ENCODE results near the gene AMPD3. TPM values are rescaled to one million over a fixed set of nuclear protein-coding genes. Genes with fewer than 3 reads are reported as not detected.

Gene AMPD3
- total RNA-seq, 2 experiments from 2014 or later = 13.2 to 14.1 TPM

DNA sequence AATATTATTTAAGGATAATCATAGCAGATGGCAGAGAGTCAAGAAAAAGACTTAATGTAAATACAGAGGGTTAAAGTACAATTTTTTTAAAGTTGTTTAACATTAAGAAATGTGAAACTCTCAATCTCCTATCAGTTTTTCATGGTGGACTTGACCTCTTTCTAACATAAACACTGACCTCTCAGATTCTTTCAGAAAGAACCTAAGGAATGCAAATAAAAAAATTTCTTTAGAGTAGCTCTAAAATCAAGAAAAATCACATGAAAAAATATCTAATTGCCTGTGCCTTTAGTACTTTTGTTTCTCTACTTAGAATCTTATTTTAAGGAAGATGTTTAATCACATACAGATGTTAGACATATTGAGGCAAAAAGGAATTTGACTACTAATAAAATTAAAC is 73.1 kb downstream of the AMPD3 start:
- Histone ChIP-seq H3K27me3 (ENCODE audit: control insufficient read depth in 1 of 2, insufficient read depth in 2 of 2, low read length in 2 of 2) (no peaks in the 10 kb centered on the region), H3K36me3 (ENCODE audit: insufficient read depth, low read length) (peaks cover 65% of the 10 kb centered on the region), H3K4me1 (ENCODE audit: insufficient read depth, low read length) (no peaks in the 10 kb centered on the region), H3K27ac (ENCODE audit: low read depth in 1 of 2, low read length in 2 of 2) (no peak overlapping the region), H3K9me3 (ENCODE audit: control insufficient read depth in 1 of 2, insufficient read depth in 1 of 2, low read length in 2 of 2) (no peaks in the 10 kb centered on the region), H3K4me3 (ENCODE audit: low read length) (no peak overlapping the region)
- DNase-seq (no peak), ATAC-seq (ENCODE audit: poor library complexity) (no peak)
- intact Hi-C loops (cut with DNase I, micrococcal nuclease) = no loop called here
- Mint-ChIP-seq H3K9me3 (no peaks in the 10 kb centered on the region), H3K4me3 (no peak overlapping the region), H3K27ac (no peak overlapping the region), H3K4me1 (ENCODE audit: low read depth) (peaks cover 12% of the 10 kb centered on the region), H3K27me3 (no peaks in the 10 kb centered on the region), H3K36me3 (ENCODE audit: low read depth) (peaks cover 79% of the 10 kb centered on the region)
- POLR2A ChIA-PET = no interaction called here
- CTCF ChIA-PET = interaction anchor here (2.3 kb wide), 1 partner anchor 13 kb away, joined by 21 read pairs; the partner anchor contains the start of gene RNF141
- TF ChIP-seq, protein P1, sequence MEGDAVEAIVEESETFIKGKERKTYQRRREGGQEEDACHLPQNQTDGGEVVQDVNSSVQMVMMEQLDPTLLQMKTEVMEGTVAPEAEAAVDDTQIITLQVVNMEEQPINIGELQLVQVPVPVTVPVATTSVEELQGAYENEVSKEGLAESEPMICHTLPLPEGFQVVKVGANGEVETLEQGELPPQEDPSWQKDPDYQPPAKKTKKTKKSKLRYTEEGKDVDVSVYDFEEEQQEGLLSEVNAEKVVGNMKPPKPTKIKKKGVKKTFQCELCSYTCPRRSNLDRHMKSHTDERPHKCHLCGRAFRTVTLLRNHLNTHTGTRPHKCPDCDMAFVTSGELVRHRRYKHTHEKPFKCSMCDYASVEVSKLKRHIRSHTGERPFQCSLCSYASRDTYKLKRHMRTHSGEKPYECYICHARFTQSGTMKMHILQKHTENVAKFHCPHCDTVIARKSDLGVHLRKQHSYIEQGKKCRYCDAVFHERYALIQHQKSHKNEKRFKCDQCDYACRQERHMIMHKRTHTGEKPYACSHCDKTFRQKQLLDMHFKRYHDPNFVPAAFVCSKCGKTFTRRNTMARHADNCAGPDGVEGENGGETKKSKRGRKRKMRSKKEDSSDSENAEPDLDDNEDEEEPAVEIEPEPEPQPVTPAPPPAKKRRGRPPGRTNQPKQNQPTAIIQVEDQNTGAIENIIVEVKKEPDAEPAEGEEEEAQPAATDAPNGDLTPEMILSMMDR (IDR thresholded peaks at IDR 0.05) = no peak

DNA sequence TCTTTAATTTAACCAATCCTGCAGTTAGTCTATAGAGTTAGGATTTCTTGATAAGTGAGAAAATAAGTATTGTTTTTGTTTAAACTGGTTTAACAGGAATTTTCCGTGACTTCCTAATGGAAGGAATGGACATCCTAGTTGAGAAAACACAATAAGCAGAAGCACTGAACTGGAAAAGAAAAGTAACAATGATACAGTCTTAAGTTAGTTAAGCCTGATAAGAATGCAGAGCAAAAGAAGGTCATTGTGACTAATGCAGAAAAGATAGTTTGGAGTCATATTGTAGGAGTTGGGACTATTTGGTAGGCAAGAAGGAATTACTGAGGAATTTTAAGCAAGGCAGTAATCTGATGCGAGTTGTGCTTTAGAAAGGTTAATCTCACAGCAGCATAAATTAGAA is 74.2 kb downstream of the AMPD3 start:
- H3K4me3 ChIP-seq (ENCODE audit: low read length) = no peak overlapping the region
- TF ChIP-seq, protein P1 (IDR thresholded peaks at IDR 0.05) = no peak
- no peak for DNase-seq
- ChIA-PET POLR2A (no interaction called here), CTCF (interaction anchor here (2.3 kb wide), 1 partner anchor 12 kb away, joined by 21 read pairs; the partner anchor contains the start of gene RNF141)
- H3K27ac Mint-ChIP-seq = no peak overlapping the region
- no peaks in the 10 kb centered on the region for H3K27me3 Mint-ChIP-seq
- no peak for ATAC-seq (ENCODE audit: poor library complexity)
- intact Hi-C loops (cut with DNase I, micrococcal nuclease) = no loop called here
- peaks cover 60% of the 10 kb centered on the region for H3K36me3 ChIP-seq (ENCODE audit: insufficient read depth, low read length)
- no peaks in the 10 kb centered on the region for H3K27me3 ChIP-seq (ENCODE audit: control insufficient read depth in 1 of 2, insufficient read depth in 2 of 2, low read length in 2 of 2)
- H3K9me3 ChIP-seq (ENCODE audit: control insufficient read depth in 1 of 2, insufficient read depth in 1 of 2, low read length in 2 of 2) = no peaks in the 10 kb centered on the region
- H3K9me3 Mint-ChIP-seq = no peaks in the 10 kb centered on the region
- H3K4me1 ChIP-seq (ENCODE audit: insufficient read depth, low read length) = no peaks in the 10 kb centered on the region
- no peak overlapping the region for H3K27ac ChIP-seq (ENCODE audit: low read depth in 1 of 2, low read length in 2 of 2)
- H3K4me3 Mint-ChIP-seq = no peak overlapping the region
- peaks cover 12% of the 10 kb centered on the region for H3K4me1 Mint-ChIP-seq (ENCODE audit: low read depth)
- H3K36me3 Mint-ChIP-seq (ENCODE audit: low read depth) = peaks cover 78% of the 10 kb centered on the region

DNA sequence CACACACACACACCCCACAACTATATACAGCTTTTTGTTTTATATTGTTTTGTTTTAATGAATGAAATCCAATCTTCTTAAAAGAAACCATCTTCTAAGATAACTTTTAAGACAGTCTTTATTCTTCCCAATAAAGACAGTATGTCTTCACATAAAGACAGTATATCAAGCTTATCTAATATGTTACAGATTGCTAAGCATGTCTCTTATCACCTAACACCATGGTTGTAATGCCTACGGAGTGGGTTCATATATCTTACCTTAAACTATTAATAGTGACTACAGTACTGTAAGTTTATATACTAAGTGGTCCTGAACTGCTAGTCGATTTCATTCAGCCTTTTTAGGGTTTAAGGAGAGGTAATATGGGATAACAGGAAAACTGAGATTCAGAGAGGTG is 77.5 kb downstream of the AMPD3 start:
- POLR2A ChIA-PET = no interaction called here
- Histone ChIP-seq H3K27ac (ENCODE audit: low read depth in 1 of 2, low read length in 2 of 2) (no peak overlapping the region), H3K4me1 (ENCODE audit: insufficient read depth, low read length) (no peaks in the 10 kb centered on the region), H3K9me3 (ENCODE audit: control insufficient read depth in 1 of 2, insufficient read depth in 1 of 2, low read length in 2 of 2) (no peaks in the 10 kb centered on the region), H3K36me3 (ENCODE audit: insufficient read depth, low read length) (peaks cover 45% of the 10 kb centered on the region), H3K27me3 (ENCODE audit: control insufficient read depth in 1 of 2, insufficient read depth in 2 of 2, low read length in 2 of 2) (no peaks in the 10 kb centered on the region), H3K4me3 (ENCODE audit: low read length) (no peak overlapping the region)
- no peaks in the 10 kb centered on the region for H3K27me3 Mint-ChIP-seq
- peaks cover 18% of the 10 kb centered on the region for H3K4me1 Mint-ChIP-seq (ENCODE audit: low read depth)
- DNase-seq = no peak
- H3K27ac Mint-ChIP-seq = no peak overlapping the region
- intact Hi-C loops (cut with DNase I, micrococcal nuclease) = no loop called here
- no peak overlapping the region for H3K4me3 Mint-ChIP-seq
- H3K36me3 Mint-ChIP-seq (ENCODE audit: low read depth) = peaks cover 48% of the 10 kb centered on the region
- CTCF ChIA-PET = interaction anchor here (2.4 kb wide), 1 partner anchor 8 kb away, joined by 21 read pairs; the partner anchor contains the start of gene RNF141
- TF ChIP-seq, protein P1 (IDR thresholded peaks at IDR 0.05) = no peak
- H3K9me3 Mint-ChIP-seq = no peaks in the 10 kb centered on the region
- ATAC-seq (ENCODE audit: poor library complexity) = no peak

Measured in CD4-positive, alpha-beta T cell (primary cell).